SK-N-SH treated with all-trans-retinoic acid at 6 μM for 48 hours (cell line): ENCODE data around the gene POLR1E.

ENCODE experiments used
- ATAC-seq: fragments of 200-7000 bp; cut with Tn5 transposase; 3 replicates; pipeline ENCODE4 v1.9.1; 2020; ENCODE audit warnings: mild to moderate bottlenecking, moderate library complexity
- ARNTL ChIP-seq: fragments of 450-650 bp; formaldehyde crosslinking; IDR thresholded peaks from 2 replicates; pipeline ENCODE4 v1.5.0; 2020; ENCODE audit warnings: low read depth, mild to moderate bottlenecking, moderate library complexity, borderline replicate concordance
- BACH2 ChIP-seq: fragments of 250-450 bp; sonication (Bioruptor Pico); IDR thresholded peaks from 2 replicates; pipeline ENCODE4 v1.9.0; 2021; ENCODE audit warnings: mild to moderate bottlenecking, borderline replicate concordance
- CSDC2 ChIP-seq: fragments of 250-450 bp; sonication (Bioruptor Pico); IDR thresholded peaks from 2 replicates; pipeline ENCODE4 v1.5.0; 2020; ENCODE audit warnings: mild to moderate bottlenecking, moderate library complexity
- ESRRG ChIP-seq: fragments of 250-450 bp; sonication (Bioruptor Pico); IDR thresholded peaks from 2 replicates; pipeline ENCODE4 v1.6.1; 2021; ENCODE audit warnings: mild to moderate bottlenecking
- GLIS3 ChIP-seq: fragments of 250-450 bp; sonication (Bioruptor Pico); IDR thresholded peaks from 2 replicates; pipeline ENCODE4 v1.5.0; 2020; ENCODE audit warnings: mild to moderate bottlenecking, moderate library complexity
- ISL1 ChIP-seq: fragments of 250-450 bp; sonication (Bioruptor Pico); IDR thresholded peaks from 2 replicates; pipeline ENCODE4 v2.1.2; 2022; ENCODE audit warnings: mild to moderate bottlenecking, moderate library complexity
- PPARA ChIP-seq: fragments of 250-450 bp; sonication (Bioruptor Pico); IDR thresholded peaks from 2 replicates; pipeline ENCODE4 v1.5.0; 2020; ENCODE audit warnings: mild to moderate bottlenecking, borderline replicate concordance
- RARB ChIP-seq: fragments of 250-450 bp; sonication (Bioruptor Pico); IDR thresholded peaks from 2 replicates; pipeline ENCODE4 v1.8.0; 2021; ENCODE audit warnings: mild to moderate bottlenecking, moderate library complexity
- SNAI2 ChIP-seq: fragments of 250-450 bp; sonication (Bioruptor Pico); IDR thresholded peaks from 2 replicates; pipeline ENCODE4 v1.5.0; 2020; ENCODE audit warnings: mild to moderate bottlenecking, moderate library complexity
- TCF4 ChIP-seq: fragments of 250-450 bp; sonication (Bioruptor Pico); IDR thresholded peaks from 2 replicates; pipeline ENCODE4 v1.8.0; 2021; ENCODE audit warnings: mild to moderate bottlenecking, moderate library complexity, borderline replicate concordance
- ZC3H10 ChIP-seq: fragments of 250-450 bp; sonication (Bioruptor Pico); IDR thresholded peaks from 2 replicates; pipeline ENCODE4 v1.5.1; 2021; ENCODE audit warnings: mild to moderate bottlenecking, moderate library complexity
- ZFP3 ChIP-seq: fragments of 250-450 bp; sonication (Bioruptor Pico); IDR thresholded peaks from 2 replicates; pipeline ENCODE4 v1.5.0; 2020; ENCODE audit warnings: mild to moderate bottlenecking, moderate library complexity
- ZFP30 ChIP-seq: fragments of 450-650 bp; formaldehyde crosslinking; IDR thresholded peaks from 2 replicates; pipeline ENCODE4 v1.5.0; 2022; ENCODE audit warnings: mild to moderate bottlenecking, moderate library complexity
- ZNF565 ChIP-seq: fragments of 450-650 bp; formaldehyde crosslinking; conservative IDR thresholded peaks from 2 replicates; pipeline ENCODE4 v1.5.0; 2020; ENCODE audit warnings: low read depth, mild to moderate bottlenecking, moderate library complexity
- ZNF70 ChIP-seq: fragments of 450-650 bp; formaldehyde crosslinking; IDR thresholded peaks from 2 replicates; pipeline ENCODE4 v1.5.0; 2020; ENCODE audit warnings: mild to moderate bottlenecking, moderate library complexity
- ZNF8 ChIP-seq: fragments of 450-650 bp; formaldehyde crosslinking; IDR thresholded peaks from 2 replicates; pipeline ENCODE4 v1.5.0; 2020; ENCODE audit warnings: mild to moderate bottlenecking, moderate library complexity
- TF ChIP-seq, protein P1 (sequence below): fragments of 250-450 bp; sonication (Bioruptor Pico); IDR thresholded peaks from 2 replicates; pipeline ENCODE4 v1.5.1; 2021; ENCODE audit warnings: mild to moderate bottlenecking, moderate library complexity
- TF ChIP-seq, protein P2 (sequence below): fragments of 250-450 bp; sonication (Bioruptor Pico); IDR thresholded peaks from 2 replicates; pipeline ENCODE4 v1.5.1; 2020; ENCODE audit warnings: low read depth, mild to moderate bottlenecking, moderate library complexity
- TF ChIP-seq, protein P3 (sequence below): fragments of 250-450 bp; sonication (Bioruptor Pico); IDR thresholded peaks from 2 replicates; pipeline ENCODE4 v1.8.0; 2021; ENCODE audit warnings: low read depth, mild to moderate bottlenecking, moderate library complexity, borderline replicate concordance
- TF ChIP-seq, protein P4 (sequence below): fragments of 250-450 bp; sonication (Bioruptor Pico); IDR thresholded peaks from 2 replicates; pipeline ENCODE4 v1.5.0; 2020; ENCODE audit warnings: mild to moderate bottlenecking, moderate library complexity
- TF ChIP-seq, protein P5 (sequence below): fragments of 250-450 bp; sonication (Bioruptor Pico); IDR thresholded peaks from 2 replicates; pipeline ENCODE4 v1.8.0; 2020; ENCODE audit warnings: mild to moderate bottlenecking, moderate library complexity, borderline replicate concordance

The POLR1E gene

DNA sequence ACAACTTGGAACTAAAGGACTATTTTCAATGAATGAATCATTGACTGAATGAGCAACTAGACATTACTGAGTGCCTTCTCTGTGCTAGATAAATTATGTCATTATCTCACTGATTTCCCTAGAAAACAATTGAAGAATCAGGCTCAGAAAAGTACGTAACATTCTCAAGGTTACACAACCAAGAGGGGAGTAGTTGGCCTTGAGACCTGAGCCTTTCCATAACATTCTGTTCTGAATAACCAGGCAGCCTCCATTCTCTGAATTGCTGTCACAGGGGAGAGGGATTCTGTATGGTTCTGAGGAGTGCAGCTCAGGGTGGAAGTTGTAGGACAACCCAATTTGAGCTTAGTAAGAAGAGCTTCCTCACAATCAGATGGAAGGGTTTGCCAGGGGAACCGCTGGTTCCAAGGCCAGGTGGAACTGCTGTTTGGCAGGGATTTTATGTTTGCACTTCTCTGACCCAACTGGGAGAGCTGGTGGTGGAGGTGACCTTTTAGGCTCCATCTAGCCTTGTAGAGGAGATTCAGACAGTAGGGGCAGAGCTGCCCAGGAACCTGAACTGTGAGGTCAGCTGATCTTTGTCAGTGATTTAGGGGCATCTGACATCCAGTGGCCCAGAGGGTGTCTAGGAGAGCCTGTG, 16.3 kb downstream of the POLR1E start (continued):
- no peak for TF ChIP-seq TCF4
- no peak for TF ChIP-seq ISL1 (CRISPR knock-in tag)
- TF ChIP-seq ZC3H10 (CRISPR knock-in tag), result no peak
- no peak for TF ChIP-seq CSDC2
- TF ChIP-seq ZNF8, result no peak
- TF ChIP-seq SNAI2 (CRISPR knock-in tag), result no peak

DNA sequence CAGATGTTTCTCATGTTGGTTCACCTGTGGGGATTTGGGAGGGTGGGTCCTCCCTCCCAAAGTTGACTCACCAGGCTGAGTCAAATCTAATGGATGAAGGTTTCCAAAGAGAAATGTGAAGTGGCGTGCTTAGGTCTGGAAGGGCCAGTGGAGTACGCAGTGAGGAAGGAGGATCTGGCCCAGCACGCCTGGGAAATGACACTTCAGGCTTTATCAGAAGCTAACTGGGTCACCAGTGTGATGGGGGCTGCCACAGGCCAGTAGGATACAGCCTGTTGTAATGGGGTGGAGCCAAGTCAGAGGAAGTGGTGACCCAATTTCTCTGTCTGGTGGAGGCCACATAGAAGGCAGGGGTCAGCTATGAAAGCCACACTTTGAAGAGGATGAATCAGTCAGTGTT, 18.0 kb downstream of the POLR1E start:
- ATAC-seq, result no peak
- TF ChIP-seq BACH2 (CRISPR knock-in tag), result no peak
- TF ChIP-seq ZNF8, result no peak

DNA sequence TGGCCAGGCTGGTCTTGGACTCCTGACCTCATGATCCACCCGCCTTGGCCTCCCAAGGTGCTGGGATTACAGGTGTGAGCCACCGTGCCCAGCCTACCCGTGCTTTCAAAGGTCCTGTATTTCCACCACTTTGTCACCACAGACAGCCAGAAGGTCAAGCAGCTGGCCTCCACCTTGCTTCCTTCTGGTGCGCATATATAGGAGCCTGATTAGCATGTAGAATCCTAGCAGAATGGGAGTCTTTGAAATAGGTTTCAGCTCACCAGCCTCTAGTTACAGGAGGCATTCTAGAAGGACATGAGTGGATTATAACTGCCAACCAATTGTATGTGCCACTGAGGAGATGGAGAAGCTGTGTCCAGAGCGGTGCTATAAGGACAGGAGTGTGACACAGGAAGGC, 18.9 kb downstream of the POLR1E start:
- TF ChIP-seq, protein P1, sequence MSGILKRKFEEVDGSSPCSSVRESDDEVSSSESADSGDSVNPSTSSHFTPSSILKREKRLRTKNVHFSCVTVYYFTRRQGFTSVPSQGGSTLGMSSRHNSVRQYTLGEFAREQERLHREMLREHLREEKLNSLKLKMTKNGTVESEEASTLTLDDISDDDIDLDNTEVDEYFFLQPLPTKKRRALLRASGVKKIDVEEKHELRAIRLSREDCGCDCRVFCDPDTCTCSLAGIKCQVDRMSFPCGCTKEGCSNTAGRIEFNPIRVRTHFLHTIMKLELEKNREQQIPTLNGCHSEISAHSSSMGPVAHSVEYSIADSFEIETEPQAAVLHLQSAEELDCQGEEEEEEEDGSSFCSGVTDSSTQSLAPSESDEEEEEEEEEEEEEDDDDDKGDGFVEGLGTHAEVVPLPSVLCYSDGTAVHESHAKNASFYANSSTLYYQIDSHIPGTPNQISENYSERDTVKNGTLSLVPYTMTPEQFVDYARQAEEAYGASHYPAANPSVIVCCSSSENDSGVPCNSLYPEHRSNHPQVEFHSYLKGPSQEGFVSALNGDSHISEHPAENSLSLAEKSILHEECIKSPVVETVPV (CRISPR knock-in tag), result no peak
- TF ChIP-seq, protein P2, sequence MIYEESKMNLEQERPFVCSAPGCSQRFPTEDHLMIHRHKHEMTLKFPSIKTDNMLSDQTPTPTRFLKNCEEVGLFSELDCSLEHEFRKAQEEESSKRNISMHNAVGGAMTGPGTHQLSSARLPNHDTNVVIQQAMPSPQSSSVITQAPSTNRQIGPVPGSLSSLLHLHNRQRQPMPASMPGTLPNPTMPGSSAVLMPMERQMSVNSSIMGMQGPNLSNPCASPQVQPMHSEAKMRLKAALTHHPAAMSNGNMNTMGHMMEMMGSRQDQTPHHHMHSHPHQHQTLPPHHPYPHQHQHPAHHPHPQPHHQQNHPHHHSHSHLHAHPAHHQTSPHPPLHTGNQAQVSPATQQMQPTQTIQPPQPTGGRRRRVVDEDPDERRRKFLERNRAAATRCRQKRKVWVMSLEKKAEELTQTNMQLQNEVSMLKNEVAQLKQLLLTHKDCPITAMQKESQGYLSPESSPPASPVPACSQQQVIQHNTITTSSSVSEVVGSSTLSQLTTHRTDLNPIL (CRISPR knock-in tag), result no peak
- TF ChIP-seq RARB (CRISPR knock-in tag) (no peak), ZNF70 (CRISPR knock-in tag) (no peak), ARNTL (CRISPR knock-in tag) (no peak), ISL1 (CRISPR knock-in tag) (no peak), ZFP3 (CRISPR knock-in tag) (no peak), ESRRG (CRISPR knock-in tag) (no peak), ZC3H10 (CRISPR knock-in tag) (no peak), SNAI2 (CRISPR knock-in tag) (no peak), ZFP30 (CRISPR knock-in tag) (no peak), GLIS3 (CRISPR knock-in tag) (no peak), ZNF565 (CRISPR knock-in tag) (no peak), TCF4 (no peak), PPARA (no peak)
- TF ChIP-seq, protein P3, sequence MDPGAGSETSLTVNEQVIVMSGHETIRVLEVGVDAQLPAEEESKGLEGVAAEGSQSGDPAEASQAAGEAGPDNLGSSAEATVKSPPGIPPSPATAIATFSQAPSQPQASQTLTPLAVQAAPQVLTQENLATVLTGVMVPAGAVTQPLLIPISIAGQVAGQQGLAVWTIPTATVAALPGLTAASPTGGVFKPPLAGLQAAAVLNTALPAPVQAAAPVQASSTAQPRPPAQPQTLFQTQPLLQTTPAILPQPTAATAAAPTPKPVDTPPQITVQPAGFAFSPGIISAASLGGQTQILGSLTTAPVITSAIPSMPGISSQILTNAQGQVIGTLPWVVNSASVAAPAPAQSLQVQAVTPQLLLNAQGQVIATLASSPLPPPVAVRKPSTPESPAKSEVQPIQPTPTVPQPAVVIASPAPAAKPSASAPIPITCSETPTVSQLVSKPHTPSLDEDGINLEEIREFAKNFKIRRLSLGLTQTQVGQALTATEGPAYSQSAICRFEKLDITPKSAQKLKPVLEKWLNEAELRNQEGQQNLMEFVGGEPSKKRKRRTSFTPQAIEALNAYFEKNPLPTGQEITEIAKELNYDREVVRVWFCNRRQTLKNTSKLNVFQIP, result no peak
- TF ChIP-seq, protein P4, sequence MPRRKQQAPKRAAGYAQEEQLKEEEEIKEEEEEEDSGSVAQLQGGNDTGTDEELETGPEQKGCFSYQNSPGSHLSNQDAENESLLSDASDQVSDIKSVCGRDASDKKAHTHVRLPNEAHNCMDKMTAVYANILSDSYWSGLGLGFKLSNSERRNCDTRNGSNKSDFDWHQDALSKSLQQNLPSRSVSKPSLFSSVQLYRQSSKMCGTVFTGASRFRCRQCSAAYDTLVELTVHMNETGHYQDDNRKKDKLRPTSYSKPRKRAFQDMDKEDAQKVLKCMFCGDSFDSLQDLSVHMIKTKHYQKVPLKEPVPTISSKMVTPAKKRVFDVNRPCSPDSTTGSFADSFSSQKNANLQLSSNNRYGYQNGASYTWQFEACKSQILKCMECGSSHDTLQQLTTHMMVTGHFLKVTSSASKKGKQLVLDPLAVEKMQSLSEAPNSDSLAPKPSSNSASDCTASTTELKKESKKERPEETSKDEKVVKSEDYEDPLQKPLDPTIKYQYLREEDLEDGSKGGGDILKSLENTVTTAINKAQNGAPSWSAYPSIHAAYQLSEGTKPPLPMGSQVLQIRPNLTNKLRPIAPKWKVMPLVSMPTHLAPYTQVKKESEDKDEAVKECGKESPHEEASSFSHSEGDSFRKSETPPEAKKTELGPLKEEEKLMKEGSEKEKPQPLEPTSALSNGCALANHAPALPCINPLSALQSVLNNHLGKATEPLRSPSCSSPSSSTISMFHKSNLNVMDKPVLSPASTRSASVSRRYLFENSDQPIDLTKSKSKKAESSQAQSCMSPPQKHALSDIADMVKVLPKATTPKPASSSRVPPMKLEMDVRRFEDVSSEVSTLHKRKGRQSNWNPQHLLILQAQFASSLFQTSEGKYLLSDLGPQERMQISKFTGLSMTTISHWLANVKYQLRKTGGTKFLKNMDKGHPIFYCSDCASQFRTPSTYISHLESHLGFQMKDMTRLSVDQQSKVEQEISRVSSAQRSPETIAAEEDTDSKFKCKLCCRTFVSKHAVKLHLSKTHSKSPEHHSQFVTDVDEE (CRISPR knock-in tag), result no peak
- TF ChIP-seq, protein P5, sequence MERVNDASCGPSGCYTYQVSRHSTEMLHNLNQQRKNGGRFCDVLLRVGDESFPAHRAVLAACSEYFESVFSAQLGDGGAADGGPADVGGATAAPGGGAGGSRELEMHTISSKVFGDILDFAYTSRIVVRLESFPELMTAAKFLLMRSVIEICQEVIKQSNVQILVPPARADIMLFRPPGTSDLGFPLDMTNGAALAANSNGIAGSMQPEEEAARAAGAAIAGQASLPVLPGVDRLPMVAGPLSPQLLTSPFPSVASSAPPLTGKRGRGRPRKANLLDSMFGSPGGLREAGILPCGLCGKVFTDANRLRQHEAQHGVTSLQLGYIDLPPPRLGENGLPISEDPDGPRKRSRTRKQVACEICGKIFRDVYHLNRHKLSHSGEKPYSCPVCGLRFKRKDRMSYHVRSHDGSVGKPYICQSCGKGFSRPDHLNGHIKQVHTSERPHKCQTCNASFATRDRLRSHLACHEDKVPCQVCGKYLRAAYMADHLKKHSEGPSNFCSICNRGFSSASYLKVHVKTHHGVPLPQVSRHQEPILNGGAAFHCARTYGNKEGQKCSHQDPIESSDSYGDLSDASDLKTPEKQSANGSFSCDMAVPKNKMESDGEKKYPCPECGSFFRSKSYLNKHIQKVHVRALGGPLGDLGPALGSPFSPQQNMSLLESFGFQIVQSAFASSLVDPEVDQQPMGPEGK, result no peak
- no peak for ATAC-seq
